Stimulated activated CD4-positive, alpha-beta T cell treated with anti-CD3 and anti-CD28 coated beads, TNF-alpha, amount 100 ng/mL, for 48 hours (primary cell): Measurements from ENCODE around the gene ACSM2B.
"Not testable (repeated sequence)": the region's sequence is repeated elsewhere in the genome, so short reads cannot be mapped to it uniquely, and the experiment has no call there.

Experiments used
- DNase-seq, 3 donors: peaks; one replicate each; pipeline ENCODE4 v3.0.0-alpha.2; 2020; ENCODE audit warnings: low read depth in 3 of 3

ACSM2B gene

GRCh38 chr16:20576145-20576544 lies at the start of gene ACSM2B:
Gene ACSM2B (minus strand): TSS chr16:20576367. CDS start chr16:20564845, 11,522 bp downstream.
- DNase-seq: not testable (repeated sequence)

GRCh38 chr16:20624882-20625807 lies 49.0 kb upstream of the ACSM2B start:
- DNase-seq: no peak

GRCh38 chr16:20624205-20624604 lies 48.0 kb upstream of the ACSM2B start:
- DNase-seq: no peak

GRCh38 chr16:20622498-20622870 lies 46.3 kb upstream of the ACSM2B start:
- DNase-seq: no peak

- no peak for DNase-seq
Measured at GRCh38 chr16:20621406-20621805, 45.2 kb upstream of the ACSM2B start.

GRCh38 chr16:20620770-20621169 lies 44.6 kb upstream of the ACSM2B start:
- no peak for DNase-seq

- DNase-seq: no peak
Measured at GRCh38 chr16:20620003-20620402, 43.8 kb upstream of the ACSM2B start.

GRCh38 chr16:20617271-20617670 lies 41.1 kb upstream of the ACSM2B start:
- no peak for DNase-seq

GRCh38 chr16:20614186-20615141 lies 38.3 kb upstream of the ACSM2B start:
- DNase-seq: no peak

GRCh38 chr16:20613481-20614185 lies 37.5 kb upstream of the ACSM2B start:
- DNase-seq: no peak

- no peak for DNase-seq
Measured at GRCh38 chr16:20612551-20613480, 36.6 kb upstream of the ACSM2B start.

GRCh38 chr16:20611975-20612481 lies 35.9 kb upstream of the ACSM2B start:
- DNase-seq: no peak

- DNase-seq: no peak
Measured at GRCh38 chr16:20611350-20611902, 35.3 kb upstream of the ACSM2B start.

GRCh38 chr16:20610892-20611349 lies 34.8 kb upstream of the ACSM2B start:
- no peak for DNase-seq

GRCh38 chr16:20610211-20610891 lies 34.2 kb upstream of the ACSM2B start:
- no peak for DNase-seq

- not testable (repeated sequence) for DNase-seq
Measured at GRCh38 chr16:20602205-20602604, 26.0 kb upstream of the ACSM2B start.

- DNase-seq: not testable (repeated sequence)
Measured at GRCh38 chr16:20599475-20599874, 23.3 kb upstream of the ACSM2B start.

- DNase-seq: no peak
Measured at GRCh38 chr16:20598832-20599469, 22.8 kb upstream of the ACSM2B start.

- DNase-seq: not testable (repeated sequence)
Measured at GRCh38 chr16:20595694-20596093, 19.5 kb upstream of the ACSM2B start.
